Retina (tissue), 1 donor: ENCODE measurements around the gene TSPAN6.

Source experiments
- DNase-seq: peaks from one replicate; pipeline ENCODE4 v3.0.0-alpha.2; 2016

TSPAN6 gene

GRCh38 chrX:100636321-100636991, at the start of gene TSPAN6:
Gene TSPAN6, minus strand, starts transcription at chrX:100636806. Its CDS starts 112 bp downstream, at chrX:100636694.
- DNase-seq: peak; percentile 85

GRCh38 chrX:100685997-100686305, 49.3 kb upstream of the TSPAN6 start:
- DNase-seq: no peak

- DNase-seq: peak; percentile 70
These were observed 48.8 kb upstream of the TSPAN6 start for GRCh38 chrX:100685284-100685996.

GRCh38 chrX:100682939-100683338, 46.3 kb upstream of the TSPAN6 start:
- DNase-seq: no peak

- no peak for DNase-seq
These were observed 45.0 kb upstream of the TSPAN6 start for GRCh38 chrX:100681599-100681998.

- DNase-seq: no peak
These were observed 44.1 kb upstream of the TSPAN6 start for GRCh38 chrX:100680756-100681155.

- no peak for DNase-seq
These were observed 41.1 kb upstream of the TSPAN6 start for GRCh38 chrX:100677611-100678181.

GRCh38 chrX:100674705-100675104, 38.1 kb upstream of the TSPAN6 start:
- DNase-seq: no peak

GRCh38 chrX:100673397-100673953, 36.9 kb upstream of the TSPAN6 start:
- no peak for DNase-seq

- no peak for DNase-seq
These were observed 36.4 kb upstream of the TSPAN6 start for GRCh38 chrX:100672966-100673365.

GRCh38 chrX:100663642-100664041, 27.0 kb upstream of the TSPAN6 start:
- DNase-seq: no peak

- no peak for DNase-seq
These were observed 26.2 kb upstream of the TSPAN6 start for GRCh38 chrX:100662796-100663195.

- no peak for DNase-seq
These were observed 25.6 kb upstream of the TSPAN6 start for GRCh38 chrX:100662170-100662569.

GRCh38 chrX:100659431-100660137, 23.0 kb upstream of the TSPAN6 start:
- DNase-seq: no peak

- DNase-seq: no peak
These were observed 22.4 kb upstream of the TSPAN6 start for GRCh38 chrX:100658941-100659381.

- DNase-seq: no peak
These were observed 17.7 kb upstream of the TSPAN6 start for GRCh38 chrX:100654261-100654660.

GRCh38 chrX:100652266-100652665, 15.7 kb upstream of the TSPAN6 start:
- DNase-seq: no peak

GRCh38 chrX:100650841-100651240, 14.2 kb upstream of the TSPAN6 start:
- no peak for DNase-seq

- DNase-seq: no peak
These were observed 13.1 kb upstream of the TSPAN6 start for GRCh38 chrX:100649550-100650356.

- no peak for DNase-seq
These were observed 12.1 kb upstream of the TSPAN6 start for GRCh38 chrX:100648458-100649417.

GRCh38 chrX:100647739-100648138, 11.1 kb upstream of the TSPAN6 start:
- DNase-seq: no peak
